ENCODE measurements around the gene ZNF521. TPM values are rescaled to one million over a fixed set of nuclear protein-coding genes. Genes with fewer than 3 reads are reported as not detected.

ZNF521 gene
- total RNA-seq, 3 donors from 2014 or later = 30.2 to 67.5 (median 51.8) TPM

- peak overlapping the region; percentile 4 to 42 (median 21) for H3K4me3 ChIP-seq
- intact Hi-C loops (cut with DNase I; ENCODE audit: low total_unique reads) = no loop called here
- TF ChIP-seq POLR2AphosphoS5 (IDR thresholded peaks at IDR 0.05) (peak in 1 of 3 donors; percentile 43), CTCF (IDR thresholded peaks at IDR 0.05) (no peak)
- peaks cover 0 to 16% of the 10 kb centered on the region in 2 donors for H3K4me1 ChIP-seq
- DNase-seq (ENCODE audit: low spot score in 2 of 2) = no peak
- no peaks in the 10 kb centered on the region for H3K36me3 ChIP-seq
- H3K27ac ChIP-seq = peak overlapping the region; percentile 66 to 79
- H3K27me3 ChIP-seq = no peaks in the 10 kb centered on the region
- no peaks in the 10 kb centered on the region for H3K9me3 ChIP-seq
Measured at GRCh38 chr18:25284861-25285550, 67.0 kb downstream of the ZNF521 start.

GRCh38 chr18:25284281-25284680, 67.7 kb downstream of the ZNF521 start:
- Histone ChIP-seq H3K9me3 (no peaks in the 10 kb centered on the region), H3K27me3 (no peaks in the 10 kb centered on the region), H3K27ac (peak overlapping the region; percentile 66 to 79), H3K4me1 (peaks cover 0 to 16% of the 10 kb centered on the region in 2 donors), H3K36me3 (no peaks in the 10 kb centered on the region), H3K4me3 (peak overlapping the region; percentile 4 to 42 (median 21))
- intact Hi-C loops (cut with DNase I; ENCODE audit: low total_unique reads) = no loop called here
- DNase-seq (ENCODE audit: low spot score in 2 of 2) = no peak
- TF ChIP-seq CTCF (IDR thresholded peaks at IDR 0.05) (no peak), POLR2A (IDR thresholded peaks at IDR 0.05) (no peak)

GRCh38 chr18:25283781-25284180, 68.2 kb downstream of the ZNF521 start:
- DNase-seq (ENCODE audit: low spot score in 2 of 2) = no peak
- intact Hi-C loops (cut with DNase I; ENCODE audit: low total_unique reads) = no loop called here
- Histone ChIP-seq H3K27ac (peak overlapping the region; percentile 66 to 79), H3K9me3 (no peaks in the 10 kb centered on the region), H3K36me3 (no peaks in the 10 kb centered on the region), H3K4me1 (peaks cover 0 to 16% of the 10 kb centered on the region in 2 donors), H3K27me3 (no peaks in the 10 kb centered on the region), H3K4me3 (peak overlapping the region in 2 of 3 donors; percentile 4 to 42)
- TF ChIP-seq POLR2A (IDR thresholded peaks at IDR 0.05) = no peak
- no peak for TF ChIP-seq POLR2AphosphoS5 (IDR thresholded peaks at IDR 0.05)
- no peak for TF ChIP-seq CTCF (IDR thresholded peaks at IDR 0.05)

- Histone ChIP-seq H3K9me3 (no peaks in the 10 kb centered on the region), H3K27ac (peak overlapping the region; percentile 46 to 79), H3K36me3 (no peaks in the 10 kb centered on the region), H3K27me3 (no peaks in the 10 kb centered on the region), H3K4me1 (peaks cover 0 to 16% of the 10 kb centered on the region in 2 donors), H3K4me3 (no peak overlapping the region)
- DNase-seq (ENCODE audit: low spot score in 2 of 2) = no peak
- TF ChIP-seq CTCF (IDR thresholded peaks at IDR 0.05) = no peak
- TF ChIP-seq POLR2AphosphoS5 (IDR thresholded peaks at IDR 0.05) = no peak
- TF ChIP-seq POLR2A (IDR thresholded peaks at IDR 0.05) = no peak
- intact Hi-C loops (cut with DNase I; ENCODE audit: low total_unique reads) = no loop called here
Measured at GRCh38 chr18:25282896-25283703, 68.9 kb downstream of the ZNF521 start.

- no peaks in the 10 kb centered on the region for H3K27me3 ChIP-seq
- H3K9me3 ChIP-seq = no peaks in the 10 kb centered on the region
- TF ChIP-seq CTCF (IDR thresholded peaks at IDR 0.05) (no peak), POLR2AphosphoS5 (IDR thresholded peaks at IDR 0.05) (no peak), POLR2A (IDR thresholded peaks at IDR 0.05) (no peak)
- H3K4me1 ChIP-seq = peaks cover 0 to 16% of the 10 kb centered on the region in 2 donors
- no peaks in the 10 kb centered on the region for H3K36me3 ChIP-seq
- H3K27ac ChIP-seq = peak overlapping the region; percentile 46 to 68
- DNase-seq (ENCODE audit: low spot score in 2 of 2) = peak; percentile 30 to 52
- peak overlapping the region in 1 of 3 donors; percentile 23 for H3K4me3 ChIP-seq
- intact Hi-C loops (cut with DNase I; ENCODE audit: low total_unique reads) = no loop called here
Measured at GRCh38 chr18:25282282-25282681, 69.7 kb downstream of the ZNF521 start.

All from breast epithelium (tissue), 4 donors.